ENCODE measurements around the gene LRP1-AS.

LRP1-AS gene

DNA sequence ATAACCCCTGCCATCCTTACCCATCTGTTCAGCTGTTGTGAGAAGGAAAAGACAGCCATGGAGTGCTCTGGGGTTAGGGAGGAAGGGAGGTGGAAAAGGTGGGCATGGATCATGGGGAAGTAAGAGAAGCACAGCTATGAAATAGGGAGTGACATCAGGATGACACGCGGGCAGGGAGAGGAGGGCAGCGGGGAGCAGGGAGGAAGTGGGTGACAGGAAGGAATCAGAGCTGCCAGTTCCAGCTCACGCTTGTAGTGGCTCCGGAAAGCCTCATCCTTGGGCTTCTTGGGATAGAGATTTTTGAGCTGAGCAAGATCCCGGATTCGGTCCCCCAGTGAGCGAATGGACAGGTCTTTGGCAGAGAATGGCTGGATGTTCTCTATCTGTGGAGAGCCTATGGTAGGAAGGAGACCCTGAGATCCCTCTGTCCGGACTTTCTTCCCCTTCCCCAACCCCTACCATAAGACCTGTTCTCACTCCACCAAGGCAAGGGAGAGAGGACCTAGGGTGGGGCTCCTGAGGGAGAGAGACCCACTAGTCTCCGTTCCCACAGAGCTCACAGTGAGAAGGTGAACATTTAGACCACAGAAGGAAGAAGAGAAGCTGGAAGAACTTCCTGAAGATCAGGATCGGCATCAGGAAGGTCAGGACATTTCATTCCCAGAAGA, 48.2 kb downstream of the LRP1-AS start:
- no peak for DNase-seq (ENCODE audit: low read depth in 2 of 2)

GRCh38 chr12:57098546-57098945, 48.9 kb downstream of the LRP1-AS start:
- DNase-seq (ENCODE audit: low read depth in 2 of 2), result no peak

DNA sequence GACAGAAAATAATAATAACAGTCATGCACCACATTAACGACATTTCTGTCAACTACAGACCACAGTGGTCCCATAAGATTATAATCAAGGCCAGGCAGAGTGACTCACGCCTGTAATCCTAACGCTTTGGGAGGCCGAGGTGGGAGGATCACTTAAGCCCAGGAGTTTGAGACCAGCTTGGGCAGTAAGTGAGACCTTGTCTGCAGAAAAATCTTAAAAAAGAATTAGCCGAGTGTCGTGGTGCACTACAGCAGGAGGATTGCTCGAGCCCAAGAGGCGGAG, 49.9 kb downstream of the LRP1-AS start:
- no peak for DNase-seq (ENCODE audit: low read depth in 2 of 2)

DNA sequence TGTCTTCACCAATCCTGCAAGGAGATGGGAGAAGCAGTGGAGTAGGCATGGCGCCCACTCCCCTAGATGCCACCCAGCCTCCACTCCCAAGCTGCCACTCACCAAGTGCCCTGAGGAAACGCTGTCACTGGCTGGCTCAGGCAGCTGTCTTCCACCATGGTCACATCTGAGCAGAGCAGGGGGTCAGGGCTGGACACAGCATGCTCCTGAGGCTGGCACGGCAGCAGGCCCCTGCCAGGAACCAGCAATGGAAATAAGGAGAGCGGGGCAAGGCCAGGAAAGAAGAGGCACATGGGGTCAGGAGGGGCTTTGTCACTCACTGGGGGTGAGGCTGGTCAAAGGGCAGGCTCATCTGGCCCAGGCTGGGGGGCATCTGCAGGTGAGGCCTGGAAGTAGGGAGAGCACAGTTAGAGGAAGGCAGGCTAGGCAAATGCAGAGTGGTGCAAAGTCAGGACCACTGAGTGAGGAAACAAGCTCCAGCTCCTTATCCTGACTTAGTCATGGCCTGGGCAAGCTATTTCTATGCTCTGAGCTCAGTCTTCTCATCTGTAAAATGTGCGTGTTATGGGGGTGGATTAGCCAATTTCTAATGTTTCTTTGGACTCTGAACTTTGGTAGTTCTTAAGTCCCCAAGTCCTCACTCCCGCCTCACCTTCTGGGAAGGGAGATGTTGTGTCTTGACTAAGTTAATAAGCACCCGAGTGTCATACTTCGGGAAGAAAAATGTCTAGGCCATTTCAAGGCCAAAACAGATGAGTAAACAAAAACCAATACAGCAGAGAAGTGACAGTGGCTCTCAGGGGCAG, 50.5 kb downstream of the LRP1-AS start:
- no peak for DNase-seq (ENCODE audit: low read depth in 2 of 2)

DNA sequence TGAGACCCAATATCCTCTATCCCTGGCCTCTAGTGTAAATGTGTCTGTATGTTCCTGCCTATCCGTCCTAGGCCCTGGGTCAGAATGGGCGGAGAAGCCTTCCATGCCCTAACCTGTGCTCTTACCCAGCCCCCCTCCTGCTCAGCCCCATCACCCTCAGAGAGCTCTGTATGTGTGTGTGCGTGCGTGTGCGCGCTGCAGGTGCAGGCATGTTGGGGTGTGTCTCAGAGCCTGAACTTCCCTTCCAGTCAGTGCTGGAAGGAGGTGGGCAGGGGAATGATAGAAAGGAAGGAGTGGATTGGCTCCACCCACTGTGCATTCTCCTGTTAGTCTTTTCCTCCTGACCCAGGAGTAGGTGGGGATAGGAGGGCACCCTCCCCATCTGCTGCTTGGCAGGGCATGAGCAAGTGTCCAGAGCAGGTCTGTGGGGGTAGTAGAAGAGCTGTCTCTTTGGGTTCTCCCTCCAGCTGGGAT, 51.3 kb downstream of the LRP1-AS start:
- DNase-seq (ENCODE audit: low read depth in 2 of 2), result no peak

DNA sequence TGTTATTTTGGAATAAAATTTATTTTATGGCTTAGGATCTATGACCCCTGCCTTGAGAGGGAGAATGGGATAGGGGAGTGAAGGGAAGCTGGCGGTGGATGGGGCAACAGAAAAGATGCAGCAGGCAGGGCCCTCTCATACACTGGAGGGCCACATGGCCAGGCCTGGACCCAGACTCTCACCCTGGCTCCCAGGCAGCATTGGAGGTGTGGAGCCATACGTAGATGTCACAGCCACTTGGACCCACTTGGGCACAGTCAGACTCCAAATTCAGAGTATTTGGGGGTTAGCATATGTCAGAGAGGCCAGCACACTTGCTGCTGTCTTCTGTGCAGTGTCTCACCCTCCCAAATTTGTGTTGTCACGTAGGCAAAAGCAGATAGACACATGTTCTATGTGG, 52.0 kb downstream of the LRP1-AS start:
- no peak for DNase-seq (ENCODE audit: low read depth in 2 of 2)
